ENCODE measurements around the gene PPOX. TPM values are rescaled to one million over a fixed set of nuclear protein-coding genes. Genes with fewer than 3 reads are reported as not detected.
A peak's percentile ranks its signal among the peaks of the same experiment; 100 is the strongest.

Gene PPOX
- total and polyA plus RNA-seq, 11 donors: 9.7 to 24.3 (median 13.7) TPM

GRCh38 chr1:161173711-161174110 lies 7.5 kb downstream of the PPOX start:
- Histone ChIP-seq H3K27ac (peak overlapping the region in 10 of 12 donors; percentile 22 to 73 (median 49)), H3K9me3 (no peaks in the 10 kb centered on the region), H3K4me1 (peaks cover 6 to 44% (median 29%) of the 10 kb centered on the region in 12 donors), H3K36me3 (peaks cover 0 to 74% (median 69%) of the 10 kb centered on the region in 9 donors), H3K27me3 (no peaks in the 10 kb centered on the region), H3K4me3 (no peak overlapping the region)
- 93 to 96% (median 94%) methylated on average over 11 of the region's 11 CpGs for WGBS, 4 donors
- intact Hi-C loops (cut with DNase I): no loop called here
- ATAC-seq (no peak), DNase-seq (peak in 1 of 5 donors; percentile 14)
- TF ChIP-seq, protein P1, sequence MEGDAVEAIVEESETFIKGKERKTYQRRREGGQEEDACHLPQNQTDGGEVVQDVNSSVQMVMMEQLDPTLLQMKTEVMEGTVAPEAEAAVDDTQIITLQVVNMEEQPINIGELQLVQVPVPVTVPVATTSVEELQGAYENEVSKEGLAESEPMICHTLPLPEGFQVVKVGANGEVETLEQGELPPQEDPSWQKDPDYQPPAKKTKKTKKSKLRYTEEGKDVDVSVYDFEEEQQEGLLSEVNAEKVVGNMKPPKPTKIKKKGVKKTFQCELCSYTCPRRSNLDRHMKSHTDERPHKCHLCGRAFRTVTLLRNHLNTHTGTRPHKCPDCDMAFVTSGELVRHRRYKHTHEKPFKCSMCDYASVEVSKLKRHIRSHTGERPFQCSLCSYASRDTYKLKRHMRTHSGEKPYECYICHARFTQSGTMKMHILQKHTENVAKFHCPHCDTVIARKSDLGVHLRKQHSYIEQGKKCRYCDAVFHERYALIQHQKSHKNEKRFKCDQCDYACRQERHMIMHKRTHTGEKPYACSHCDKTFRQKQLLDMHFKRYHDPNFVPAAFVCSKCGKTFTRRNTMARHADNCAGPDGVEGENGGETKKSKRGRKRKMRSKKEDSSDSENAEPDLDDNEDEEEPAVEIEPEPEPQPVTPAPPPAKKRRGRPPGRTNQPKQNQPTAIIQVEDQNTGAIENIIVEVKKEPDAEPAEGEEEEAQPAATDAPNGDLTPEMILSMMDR (IDR thresholded peaks at IDR 0.05): no peak
- TF ChIP-seq POLR2A (IDR thresholded peaks at IDR 0.05): no peak

DNA sequence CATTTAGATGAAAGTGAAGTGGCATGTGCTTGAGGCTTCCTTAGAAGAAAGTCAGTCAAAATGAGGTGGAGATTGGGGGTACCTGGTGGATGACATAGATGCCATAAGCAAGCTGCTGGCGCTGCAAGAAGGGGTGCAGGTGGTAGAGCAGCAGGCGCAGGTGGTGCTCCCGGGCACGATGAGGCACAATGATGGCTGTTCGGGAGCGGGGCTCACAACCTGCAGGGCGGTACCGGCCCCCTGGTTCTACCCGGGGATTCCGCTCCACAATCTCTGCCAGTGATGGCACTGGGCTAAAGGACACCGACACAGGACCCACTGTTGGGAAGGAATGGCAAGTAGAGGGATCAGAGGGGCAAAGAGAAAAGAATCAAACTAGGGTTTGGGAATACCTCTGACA lies 8.7 kb downstream of the PPOX start:
- WGBS, 4 donors: 94 to 96% (median 95%) methylated on average over 11 of the region's 11 CpGs
- Histone ChIP-seq H3K27me3 (no peaks in the 10 kb centered on the region), H3K4me1 (peaks cover 6 to 44% (median 29%) of the 10 kb centered on the region in 12 donors), H3K9me3 (no peaks in the 10 kb centered on the region), H3K27ac (no peak overlapping the region), H3K4me3 (no peak overlapping the region), H3K36me3 (peaks cover 0 to 62% (median 57%) of the 10 kb centered on the region in 9 donors)
- TF ChIP-seq POLR2A (IDR thresholded peaks at IDR 0.05): no peak
- TF ChIP-seq, protein P1 (IDR thresholded peaks at IDR 0.05): no peak
- no peak for DNase-seq
- no peak for ATAC-seq
- intact Hi-C loops (cut with DNase I): no loop called here

GRCh38 chr1:161175771-161176453 lies 9.7 kb downstream of the PPOX start:
- H3K4me1 ChIP-seq: peaks cover 6 to 49% (median 29%) of the 10 kb centered on the region in 12 donors
- H3K27ac ChIP-seq: peak overlapping the region in 9 of 12 donors; percentile 60 to 95 (median 90)
- no peaks in the 10 kb centered on the region for H3K9me3 ChIP-seq
- 86 to 91% (median 90%) methylated on average over 10 of the region's 10 CpGs for WGBS, 4 donors
- intact Hi-C loops (cut with DNase I): no loop called here
- H3K36me3 ChIP-seq: peaks cover 0 to 52% (median 47%) of the 10 kb centered on the region in 9 donors
- ATAC-seq (no peak), DNase-seq (peak in 1 of 5 donors; percentile 10)
- peak overlapping the region in 9 of 12 donors; percentile 67 to 96 (median 78) for H3K4me3 ChIP-seq
- H3K27me3 ChIP-seq: no peaks in the 10 kb centered on the region
- TF ChIP-seq, protein P1 (IDR thresholded peaks at IDR 0.05): no peak
- TF ChIP-seq POLR2A (IDR thresholded peaks at IDR 0.05): no peak

DNA sequence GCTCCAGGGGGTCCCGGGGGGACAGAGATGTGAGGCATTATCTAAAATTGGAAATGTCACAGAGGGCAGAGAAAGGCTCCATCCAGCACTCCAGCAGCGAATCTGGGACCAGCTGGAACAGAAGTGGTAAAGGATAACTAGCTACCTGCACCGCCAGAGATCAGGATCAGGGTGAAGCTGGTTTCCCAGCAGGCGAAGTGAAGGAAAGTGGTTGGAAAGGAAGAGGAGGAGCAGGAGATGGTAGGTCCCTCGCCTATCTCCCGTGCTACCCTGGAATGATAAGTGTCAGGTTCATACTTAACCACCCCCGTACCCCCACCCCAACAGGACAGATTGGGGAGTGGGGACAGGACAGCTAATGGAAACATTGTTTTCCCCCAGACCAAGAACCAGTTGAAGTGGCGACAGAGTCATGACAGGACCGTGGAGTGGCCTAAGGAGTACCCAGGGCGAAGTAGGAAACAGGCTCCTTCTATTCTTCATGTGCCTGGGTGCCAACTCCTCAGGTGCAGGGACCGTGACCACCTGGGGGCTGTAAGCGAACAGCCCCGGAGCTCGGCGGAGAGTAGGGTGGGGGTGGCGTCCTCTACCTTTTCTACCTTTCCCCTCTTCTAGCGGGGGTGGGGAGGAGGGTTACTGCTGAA lies 10.4 kb downstream of the PPOX start:
- ATAC-seq (peak; percentile 1 to 11 (median 3)), DNase-seq (peak in 1 of 5 donors; percentile 20)
- H3K27ac ChIP-seq: peak overlapping the region; percentile 60 to 95 (median 89)
- peak overlapping the region; percentile 61 to 100 (median 78) for H3K4me3 ChIP-seq
- WGBS, 4 donors: 15 to 21% (median 17%) methylated on average over 17 of the region's 17 CpGs
- intact Hi-C loops (cut with DNase I): no loop called here
- H3K9me3 ChIP-seq: no peaks in the 10 kb centered on the region
- peaks cover 0 to 45% (median 41%) of the 10 kb centered on the region in 9 donors for H3K36me3 ChIP-seq
- peaks cover 6 to 52% (median 29%) of the 10 kb centered on the region in 12 donors for H3K4me1 ChIP-seq
- no peaks in the 10 kb centered on the region for H3K27me3 ChIP-seq
- TF ChIP-seq, protein P1 (IDR thresholded peaks at IDR 0.05): no peak
